Renal cortical epithelial cell (primary cell): ENCODE measurements around the gene SIGLEC12. TPM values are rescaled to one million over a fixed set of nuclear protein-coding genes. Genes with fewer than 3 reads are reported as not detected.

ENCODE experiments used
- DNase-seq: peaks from one replicate; pipeline ENCODE4 v3.0.0-alpha.2; 2011; ENCODE audit warnings: low read depth
- total RNA-seq: library from RNA; depleted of rRNA; stranded (reverse); fragments of >200 nt; gene quantifications from 2 replicates; pipeline ENCODE4 v1.2.3, GENCODE V29; 2014

SIGLEC12 gene
- not detected in 2 replicates for total RNA-seq

GRCh38 chr19:51501594-51502263 is at the start of gene SIGLEC12:
TSS of gene SIGLEC12 (minus strand) at chr19:51501800. CDS start at chr19:51501733, 67 bp downstream.
- no peak for DNase-seq

DNA sequence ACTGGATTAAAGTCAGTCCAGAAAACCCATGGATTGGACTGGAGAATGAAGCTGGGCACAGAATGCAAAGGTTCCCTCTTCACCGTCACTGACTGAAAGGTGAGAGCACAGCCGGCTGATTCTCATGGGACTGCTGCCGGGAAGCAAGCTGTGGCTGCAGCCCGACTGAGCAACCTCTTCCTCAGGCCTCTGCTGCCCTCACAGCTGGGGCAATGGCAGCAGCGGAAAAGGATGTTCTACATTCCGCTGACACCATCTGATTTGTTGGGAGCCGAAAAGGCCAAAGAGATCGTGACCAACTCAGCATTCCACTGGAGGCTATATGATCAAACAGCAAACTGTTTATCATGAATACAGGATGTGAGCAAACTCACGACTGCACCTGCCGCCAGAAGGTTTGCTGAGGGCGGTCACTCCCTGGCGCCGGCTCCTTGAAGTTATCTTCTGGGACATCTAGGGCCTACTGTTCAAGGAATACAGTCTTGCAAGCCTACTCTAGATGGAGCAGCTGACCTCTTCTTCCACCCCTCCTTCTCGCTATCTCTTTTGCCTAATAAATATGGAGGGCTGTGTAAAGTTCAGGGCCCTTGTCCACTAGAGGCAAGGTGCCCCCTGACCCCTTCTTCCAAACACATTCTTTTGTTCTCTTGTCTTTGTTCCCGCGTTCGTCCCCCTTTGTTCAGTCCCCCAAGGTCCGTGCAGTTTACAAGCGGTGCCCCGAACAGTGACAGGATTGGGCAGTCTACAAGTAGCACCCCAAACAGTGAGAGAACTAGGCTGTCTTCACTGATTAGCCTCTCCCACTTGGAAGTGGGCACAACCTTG is 49.5 kb upstream of the SIGLEC12 start:
- no peak for DNase-seq

DNA sequence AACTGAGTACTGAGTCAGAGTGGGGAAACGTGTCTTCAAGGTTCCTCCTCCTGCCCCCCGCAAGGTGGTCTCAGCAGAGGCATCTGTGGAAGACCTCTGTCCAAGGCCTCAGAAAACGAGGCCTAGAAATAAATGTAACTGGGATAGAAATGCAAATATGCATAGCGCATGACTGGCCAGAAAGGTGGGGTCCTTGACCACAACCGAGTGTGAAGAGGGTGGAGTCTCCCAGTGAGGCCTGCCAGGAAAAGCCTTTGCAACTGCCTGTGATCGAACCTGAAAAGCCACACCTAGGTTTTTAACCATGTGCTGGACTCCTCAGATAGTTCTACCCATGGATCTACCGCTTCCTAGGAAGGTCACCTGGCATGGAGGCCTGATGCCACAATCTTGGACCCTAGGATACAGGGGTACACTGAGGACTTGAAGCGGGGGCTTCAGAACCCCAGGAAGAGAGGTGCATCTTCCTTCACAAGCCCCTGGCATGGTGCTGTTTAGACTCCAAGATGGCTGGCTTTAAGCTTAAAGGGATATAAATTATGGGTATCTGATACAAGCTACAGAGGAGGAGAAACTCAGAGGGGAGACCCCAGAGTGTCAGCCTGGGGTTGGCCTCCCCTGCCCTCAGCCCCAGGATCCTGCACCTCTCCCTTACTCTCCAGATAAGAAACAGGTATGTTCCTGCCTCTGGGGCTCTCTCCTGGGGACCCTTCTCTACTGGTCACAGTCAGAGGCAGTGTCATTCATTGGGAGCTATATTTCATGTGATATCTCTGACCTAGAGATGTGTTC is 48.1 kb upstream of the SIGLEC12 start:
- no peak for DNase-seq

GRCh38 chr19:51548891-51549305 is 47.3 kb upstream of the SIGLEC12 start:
- no peak for DNase-seq

DNA sequence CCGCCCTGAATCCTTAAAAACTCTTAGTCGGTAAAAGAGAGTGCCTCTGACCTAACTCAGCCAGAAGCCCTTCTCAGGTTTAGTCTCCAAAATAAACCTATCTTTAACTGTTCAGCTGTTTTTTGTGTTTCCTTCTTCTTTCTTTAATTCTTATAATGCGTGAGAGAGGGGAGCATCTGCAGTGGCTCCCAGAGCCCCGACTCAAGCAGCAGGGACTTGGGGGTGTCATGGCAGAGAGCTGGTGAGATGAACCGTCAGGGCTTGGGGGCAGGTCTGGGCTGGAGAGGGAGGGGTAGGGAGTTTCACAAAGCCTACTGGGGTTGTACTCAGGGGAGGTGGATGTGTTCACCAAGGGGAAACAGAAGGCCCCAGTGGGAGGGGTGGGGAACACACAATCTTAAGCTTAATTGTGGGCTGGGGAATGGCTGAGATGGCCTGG is 46.6 kb upstream of the SIGLEC12 start:
- DNase-seq = no peak

GRCh38 chr19:51547397-51548212 is 46.0 kb upstream of the SIGLEC12 start:
- DNase-seq = no peak

GRCh38 chr19:51546650-51547396 is 45.2 kb upstream of the SIGLEC12 start:
- DNase-seq = no peak

- no peak for DNase-seq
Observed at GRCh38 chr19:51546107-51546649, 44.6 kb upstream of the SIGLEC12 start.

- no peak for DNase-seq
Observed at GRCh38 chr19:51544038-51544437, 42.4 kb upstream of the SIGLEC12 start.

DNA sequence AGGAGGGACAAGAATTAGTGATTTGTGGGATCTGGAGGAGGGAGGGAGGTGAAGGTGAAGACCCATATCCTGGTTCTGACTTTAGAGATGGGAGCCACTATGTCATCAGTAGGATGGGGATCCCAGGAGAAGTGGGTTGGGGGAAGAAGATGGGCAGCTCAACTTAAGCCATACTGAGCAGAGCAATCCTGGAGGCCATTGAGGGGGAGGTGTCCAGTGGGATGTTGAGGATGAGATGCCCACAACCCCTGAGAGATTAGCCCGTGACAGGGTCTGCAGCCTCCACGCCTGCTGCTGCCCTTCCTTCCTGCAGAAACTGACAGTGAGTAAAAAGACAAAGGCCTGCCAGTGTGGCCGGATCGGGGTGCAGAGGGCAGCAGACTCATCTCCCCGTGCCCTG is 41.1 kb upstream of the SIGLEC12 start:
- DNase-seq = no peak

GRCh38 chr19:51541458-51542357 is 40.1 kb upstream of the SIGLEC12 start:
- no peak for DNase-seq

- DNase-seq = no peak
Observed at GRCh38 chr19:51539821-51540366, 38.3 kb upstream of the SIGLEC12 start.

DNA sequence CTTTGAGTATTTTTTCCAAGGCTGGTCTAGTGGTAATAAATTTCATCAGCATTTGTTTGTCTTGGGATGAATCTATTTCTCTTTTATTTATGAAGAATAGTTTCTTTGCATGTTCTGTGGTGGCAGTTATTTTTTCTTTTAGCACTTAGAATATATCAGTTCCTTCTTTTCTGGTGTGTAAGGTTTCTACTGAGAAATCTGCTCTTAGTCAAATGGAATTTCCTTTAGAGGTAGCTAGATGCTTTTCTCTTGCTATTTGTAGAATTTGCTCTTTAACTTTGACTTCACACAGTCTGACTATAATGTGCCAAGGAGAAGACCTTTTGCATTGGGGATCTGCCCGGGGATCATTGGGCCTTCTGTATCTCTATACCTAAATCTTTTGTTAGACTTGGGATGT is 33.9 kb upstream of the SIGLEC12 start:
- no peak for DNase-seq

DNA sequence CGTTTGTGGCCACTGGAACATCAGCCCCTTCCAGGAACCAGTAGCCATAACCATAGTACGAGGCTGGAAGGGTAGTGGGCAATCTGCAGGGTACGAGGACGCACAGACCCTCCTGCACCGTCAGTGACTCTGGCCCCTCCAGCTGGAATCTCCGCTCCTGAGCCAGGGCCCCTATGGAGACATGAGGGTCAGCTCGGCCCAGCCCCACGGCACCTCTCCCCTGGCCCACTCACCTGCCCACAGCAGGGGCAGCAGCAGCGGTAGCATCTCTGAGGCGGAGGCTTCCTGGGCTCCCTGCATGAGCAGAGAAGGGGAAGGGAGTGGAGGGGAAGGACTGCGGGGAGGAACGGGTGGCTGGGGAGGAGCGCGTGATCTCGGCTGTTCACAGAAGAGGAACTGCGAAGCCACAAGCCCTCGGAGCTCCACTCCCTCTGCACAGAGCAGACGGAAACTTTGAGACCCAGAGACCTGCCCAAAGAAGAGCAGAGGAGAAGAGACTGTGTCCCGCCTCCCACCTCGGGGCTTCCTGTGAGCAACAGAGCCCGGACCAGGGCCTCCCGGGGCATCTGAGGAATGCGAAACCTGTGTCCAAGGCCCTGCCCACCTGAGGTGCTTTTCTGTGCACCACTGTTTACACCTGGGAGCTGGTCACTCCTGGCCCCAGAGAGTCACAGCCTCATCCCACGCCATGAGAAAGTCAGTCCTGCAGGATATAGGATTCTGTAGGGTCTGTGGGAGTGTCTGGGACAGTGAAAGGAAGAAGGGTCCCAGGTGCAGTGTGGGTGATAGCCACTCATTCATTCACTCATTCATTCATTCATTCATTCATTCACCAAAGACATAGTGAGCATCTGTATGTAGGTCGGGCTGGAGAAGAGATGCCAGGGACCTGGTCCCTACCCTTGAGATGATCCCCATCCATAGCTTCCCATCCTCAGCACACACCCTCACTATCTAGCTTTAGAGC is 30.0 kb upstream of the SIGLEC12 start, which contains the start of gene SIGLEC6:
Gene SIGLEC6, minus strand, starts transcription at position 322 of the 967 bp plus-strand sequence. Its CDS starts 22 bp downstream, at position 300.
- no peak for DNase-seq

- no peak for DNase-seq
Observed at GRCh38 chr19:51530616-51531015, 29.0 kb upstream of the SIGLEC12 start.

DNA sequence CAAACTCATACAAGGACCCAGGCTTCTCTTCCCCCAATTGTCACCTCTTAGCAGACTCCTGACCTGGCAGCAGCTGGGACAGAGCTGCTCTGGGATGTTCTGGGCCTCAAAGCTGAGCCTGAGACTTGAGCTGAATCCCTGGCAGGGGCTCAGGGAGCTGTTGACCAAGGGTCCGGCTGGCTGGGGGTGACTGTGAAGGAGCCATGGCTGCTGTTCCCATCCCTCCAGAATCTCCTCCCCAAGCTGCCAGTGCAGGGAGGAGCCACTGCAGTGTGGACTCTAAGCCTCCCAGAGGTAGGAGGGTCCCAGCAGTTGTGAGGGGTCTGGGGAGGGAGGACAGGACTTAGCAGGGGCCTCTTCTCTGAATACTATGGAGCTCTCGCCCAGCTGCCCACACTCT is 27.7 kb upstream of the SIGLEC12 start:
- no peak for DNase-seq

DNA sequence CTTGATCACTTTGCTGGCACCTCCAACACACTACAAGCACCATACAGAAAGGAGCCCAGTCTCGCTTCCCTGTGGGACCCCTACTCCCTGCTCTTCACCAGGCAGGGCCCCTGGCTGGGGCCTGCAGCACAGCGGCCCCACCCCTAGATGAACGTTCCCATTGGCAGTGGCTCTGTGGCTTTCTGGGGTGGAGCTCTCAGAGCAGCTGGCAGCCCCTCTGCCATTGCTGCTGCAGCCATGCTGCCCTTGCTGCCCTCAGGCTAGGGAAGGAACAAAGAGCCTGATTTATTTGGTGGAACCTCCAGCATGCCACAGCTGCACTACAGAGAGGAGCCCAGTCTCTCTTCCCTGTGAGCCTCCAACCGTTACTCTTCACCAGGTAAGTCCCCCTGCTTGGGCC is 24.1 kb upstream of the SIGLEC12 start:
- DNase-seq = no peak
